Endodermal cell (in vitro differentiated cells): ENCODE measurements around the gene USH1C. TPM values are rescaled to one million over a fixed set of nuclear protein-coding genes. Genes with fewer than 3 reads are reported as not detected.

Experiments
- DNase-seq: peaks from one replicate; pipeline ENCODE4 v3.0.0-alpha.2; 2017
- H3K27ac ChIP-seq: 2 replicates; pipeline ENCODE4 v1.5.1; 2013; ENCODE audit warnings: mild to moderate bottlenecking, low read depth, low read length, moderate library complexity
- H3K27me3 ChIP-seq: 2 replicates; pipeline ENCODE4 v1.6.1; 2013; ENCODE audit warnings: mild to moderate bottlenecking, low read length, moderate library complexity; ENCODE audit not compliant: insufficient read depth, control insufficient read depth, poor library complexity, severe bottlenecking
- H3K36me3 ChIP-seq: 2 replicates; pipeline ENCODE4 v1.7.0; 2013; ENCODE audit warnings: mild to moderate bottlenecking, low read length, moderate library complexity; ENCODE audit not compliant: control insufficient read depth, insufficient read depth
- H3K4me1 ChIP-seq: one replicate; pipeline ENCODE4 v1.7.0; 2013; ENCODE audit warnings: low read length; ENCODE audit not compliant: control insufficient read depth, insufficient read depth
- H3K4me3 ChIP-seq: 2 replicates; pipeline ENCODE4 v1.5.1; 2013; ENCODE audit warnings: mild to moderate bottlenecking, low read length, moderate library complexity
- H3K9ac ChIP-seq: 2 replicates; pipeline ENCODE4 v1.6.1; 2013; ENCODE audit warnings: mild to moderate bottlenecking, low read length, moderate library complexity; ENCODE audit not compliant: poor library complexity, severe bottlenecking; ENCODE audit errors: extremely low read depth
- H3K9me3 ChIP-seq: 2 replicates; pipeline ENCODE4 v1.6.1; 2013; ENCODE audit warnings: mild to moderate bottlenecking, low read length, moderate library complexity; ENCODE audit not compliant: control insufficient read depth
- H3K27ac Mint-ChIP-seq: 2 replicates; pipeline ENCODE4 v1.8.0; 2020; ENCODE audit warnings: mixed read lengths
- H3K27me3 Mint-ChIP-seq: 2 replicates; pipeline ENCODE4 v1.8.0; 2021; ENCODE audit warnings: mild to moderate bottlenecking, mixed read lengths; ENCODE audit not compliant: insufficient read depth
- H3K36me3 Mint-ChIP-seq: 2 replicates; pipeline ENCODE4 v1.8.0; 2020; ENCODE audit warnings: low read depth, mixed read lengths
- H3K4me1 Mint-ChIP-seq: 2 replicates; pipeline ENCODE4 v1.8.0; 2020; ENCODE audit warnings: mixed read lengths
- H3K4me3 Mint-ChIP-seq: 2 replicates; pipeline ENCODE4 v1.8.0; 2020; ENCODE audit warnings: mild to moderate bottlenecking, moderate library complexity, mixed read lengths
- H3K9me3 Mint-ChIP-seq: 2 replicates; pipeline ENCODE4 v1.8.0; 2020; ENCODE audit warnings: mild to moderate bottlenecking, mixed read lengths
- CTCF ChIP-seq: fragments of 200-600 bp; sonication (generic); conservative IDR thresholded peaks from 2 replicates; pipeline ENCODE4 v1.5.0; 2021; ENCODE audit warnings: antibody characterized with exemption, mild to moderate bottlenecking
- WGBS, 2 experiments: methylation state at CpG; one replicate each; pipeline versions ENCODE4 v1.1.5 to v1.1.7; 2013; ENCODE audit warnings: missing lambda C conversion rate in 2 of 2, mixed read lengths in 1 of 2; ENCODE audit not compliant: insufficient coverage in 1 of 2, insufficient read length in 1 of 2; 5-methylcytosine and 5-hydroxymethylcytosine counted together
- total RNA-seq, 2 donors: library from RNA; stranded (reverse); fragmentation: NEBNext Ultra II Directional in 1 of 2; extraction: Animal tissue kit (Norgen Biotek cat#: 25700) in 1 of 2; gene quantifications; 2 replicates in 1 of 2; 3 replicates in 1 of 2; pipeline ENCODE4 v1.2.1, GENCODE V29; 2021

USH1C gene
- total RNA-seq, 2 donors from 2014 or later, result 1.5 to 2.8 TPM

- no peak for TF ChIP-seq CTCF
- Histone ChIP-seq H3K36me3 (no peaks in the 10 kb centered on the region), H3K4me3 (no peak overlapping the region), H3K27ac (no peak overlapping the region), H3K4me1 (no peaks in the 10 kb centered on the region), H3K9me3 (no peaks in the 10 kb centered on the region), H3K27me3 (no peaks in the 10 kb centered on the region), H3K9ac (no peak overlapping the region)
- H3K4me3 Mint-ChIP-seq, result no peak overlapping the region
- no peaks in the 10 kb centered on the region for H3K36me3 Mint-ChIP-seq
- DNase-seq, result no peak
- peaks cover 2% of the 10 kb centered on the region for H3K27me3 Mint-ChIP-seq
- H3K9me3 Mint-ChIP-seq, result no peaks in the 10 kb centered on the region
- H3K27ac Mint-ChIP-seq, result no peak overlapping the region
- peaks cover 4% of the 10 kb centered on the region for H3K4me1 Mint-ChIP-seq
- 95 to 97% methylated on average over 6 to 12 of the region's 12 CpGs for WGBS, 2 experiments
Observed at GRCh38 chr11:17460406-17460805, 83.8 kb downstream of the USH1C start.

DNA sequence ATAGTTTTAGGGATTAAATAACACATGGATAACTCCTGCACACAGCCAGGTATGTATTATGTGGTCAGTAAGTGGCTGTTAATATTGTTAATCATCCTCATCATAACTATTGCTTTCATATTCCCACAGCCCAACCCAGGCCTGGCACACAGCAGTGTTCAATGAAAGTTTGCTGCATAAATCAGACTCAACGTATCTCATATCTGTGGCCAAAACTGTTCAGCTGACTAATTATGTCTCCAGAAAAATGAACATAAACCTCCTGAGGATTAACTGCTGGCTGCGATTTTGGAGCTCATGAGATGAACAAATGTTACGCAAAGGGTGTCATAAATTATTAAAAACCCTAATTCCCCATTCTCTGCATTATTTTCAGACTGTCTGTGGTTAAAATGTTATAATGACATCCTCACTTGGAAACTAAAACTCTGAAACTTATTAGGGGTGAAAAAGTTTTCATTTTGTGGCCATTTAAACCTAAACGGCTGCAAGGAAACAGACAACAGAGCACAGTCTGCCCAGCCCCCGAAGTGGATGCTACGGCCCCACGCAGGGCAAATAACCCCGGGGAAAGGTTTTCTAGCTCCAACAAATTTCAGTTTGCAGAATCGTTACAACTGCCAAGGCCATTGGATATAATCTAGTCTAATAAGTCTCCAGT is 84.8 kb downstream of the USH1C start:
- no peaks in the 10 kb centered on the region for H3K9me3 ChIP-seq
- WGBS, 2 experiments, result 84 to 91% methylated on average over 7 to 9 of the region's 9 CpGs
- H3K4me3 ChIP-seq, result no peak overlapping the region
- no peak for TF ChIP-seq CTCF
- no peak overlapping the region for H3K4me3 Mint-ChIP-seq
- H3K4me1 ChIP-seq, result no peaks in the 10 kb centered on the region
- no peak overlapping the region for H3K27ac Mint-ChIP-seq
- no peak overlapping the region for H3K27ac ChIP-seq
- H3K9ac ChIP-seq, result no peak overlapping the region
- peaks cover 2% of the 10 kb centered on the region for H3K27me3 Mint-ChIP-seq
- no peaks in the 10 kb centered on the region for H3K9me3 Mint-ChIP-seq
- H3K36me3 ChIP-seq, result no peaks in the 10 kb centered on the region
- no peak for DNase-seq
- H3K4me1 Mint-ChIP-seq, result peaks cover 4% of the 10 kb centered on the region
- H3K36me3 Mint-ChIP-seq, result no peaks in the 10 kb centered on the region
- no peaks in the 10 kb centered on the region for H3K27me3 ChIP-seq

- Histone ChIP-seq H3K9me3 (no peaks in the 10 kb centered on the region), H3K9ac (no peak overlapping the region), H3K4me3 (no peak overlapping the region), H3K4me1 (no peaks in the 10 kb centered on the region), H3K36me3 (no peaks in the 10 kb centered on the region), H3K27ac (no peak overlapping the region), H3K27me3 (no peaks in the 10 kb centered on the region)
- Mint-ChIP-seq H3K27ac (no peak overlapping the region), H3K4me1 (peaks cover 4% of the 10 kb centered on the region), H3K27me3 (no peaks in the 10 kb centered on the region), H3K4me3 (no peak overlapping the region), H3K36me3 (no peaks in the 10 kb centered on the region), H3K9me3 (no peaks in the 10 kb centered on the region)
- 81 to 83% methylated on average over 8 of the region's 8 CpGs for WGBS, 2 experiments
- no peak for DNase-seq
- no peak for TF ChIP-seq CTCF
Observed at GRCh38 chr11:17458268-17458667, 85.9 kb downstream of the USH1C start.
